Activated CD8-positive, alpha-beta memory T cell treated with anti-CD3 and anti-CD28 coated beads for 48 hours (primary cell): Measurements from ENCODE around the gene VPREB3.
"Not testable (repeated sequence)": the region's sequence is repeated elsewhere in the genome, so short reads cannot be mapped to it uniquely, and the experiment has no call there.

Source experiments
- DNase-seq, 3 experiments: peaks; one replicate each; pipeline ENCODE4 v3.0.0-alpha.2; 2020; ENCODE audit warnings: low read depth in 2 of 3, low spot score in 2 of 3

Gene VPREB3

DNA sequence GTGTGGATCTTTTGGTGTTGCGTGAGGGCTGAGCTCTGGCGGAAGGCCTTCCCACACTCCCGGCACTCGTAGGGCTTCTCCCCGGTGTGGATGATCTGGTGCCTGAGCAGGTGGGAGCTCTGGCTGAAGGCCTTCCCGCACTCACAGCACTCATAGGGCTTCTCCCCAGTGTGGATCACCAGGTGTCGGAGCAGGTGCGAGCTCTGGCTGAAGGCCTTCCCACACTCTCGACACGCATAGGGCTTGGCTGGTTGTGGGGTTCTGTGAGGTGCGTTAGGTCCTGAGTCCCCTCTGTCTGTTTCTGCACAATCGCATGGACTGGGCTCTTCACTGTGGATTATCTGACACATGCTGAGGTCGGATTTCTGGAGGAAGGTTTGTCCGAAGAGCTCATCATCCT, 9.7 kb downstream of the VPREB3 start:
- no peak for DNase-seq

DNA sequence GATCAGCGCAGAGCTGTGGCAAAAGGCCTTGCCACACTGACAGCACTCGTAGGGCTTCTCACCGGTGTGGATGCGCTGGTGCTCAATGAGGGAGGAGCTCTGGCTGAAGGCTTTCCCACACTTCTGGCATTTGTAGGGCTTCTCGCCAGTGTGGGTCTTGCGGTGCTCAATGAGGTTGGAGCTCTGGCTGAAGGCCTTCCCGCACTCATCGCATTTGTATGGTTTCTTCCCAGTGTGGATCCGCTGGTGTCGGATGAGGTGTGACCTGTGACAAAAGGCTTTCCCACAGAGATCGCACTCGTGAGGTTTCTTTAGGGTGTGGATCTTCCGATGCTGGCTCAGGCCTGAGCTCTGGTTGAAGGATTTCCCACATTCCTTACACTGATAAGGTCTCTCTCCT, 10.2 kb downstream of the VPREB3 start:
- no peak for DNase-seq

DNA sequence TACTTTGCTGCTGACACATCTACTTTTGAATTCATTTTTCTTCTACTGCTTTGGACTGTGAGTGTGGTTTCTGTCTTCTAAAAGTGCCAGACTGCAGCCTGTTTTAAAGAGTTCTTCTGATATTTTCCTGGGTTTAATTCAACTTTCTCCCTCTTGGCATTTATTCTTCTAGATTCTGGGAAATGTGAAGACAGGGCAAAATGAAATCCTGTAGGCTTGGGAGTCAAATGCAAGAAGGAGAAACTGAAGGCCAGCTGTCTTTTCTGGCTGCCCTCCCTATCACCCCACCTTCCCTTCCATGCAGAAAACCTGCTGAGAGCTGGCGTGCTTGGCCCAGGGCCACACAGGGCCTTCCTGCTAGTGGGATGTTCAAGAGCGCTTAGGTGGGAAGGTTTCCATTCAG, 10.9 kb downstream of the VPREB3 start:
- DNase-seq = no peak

DNA sequence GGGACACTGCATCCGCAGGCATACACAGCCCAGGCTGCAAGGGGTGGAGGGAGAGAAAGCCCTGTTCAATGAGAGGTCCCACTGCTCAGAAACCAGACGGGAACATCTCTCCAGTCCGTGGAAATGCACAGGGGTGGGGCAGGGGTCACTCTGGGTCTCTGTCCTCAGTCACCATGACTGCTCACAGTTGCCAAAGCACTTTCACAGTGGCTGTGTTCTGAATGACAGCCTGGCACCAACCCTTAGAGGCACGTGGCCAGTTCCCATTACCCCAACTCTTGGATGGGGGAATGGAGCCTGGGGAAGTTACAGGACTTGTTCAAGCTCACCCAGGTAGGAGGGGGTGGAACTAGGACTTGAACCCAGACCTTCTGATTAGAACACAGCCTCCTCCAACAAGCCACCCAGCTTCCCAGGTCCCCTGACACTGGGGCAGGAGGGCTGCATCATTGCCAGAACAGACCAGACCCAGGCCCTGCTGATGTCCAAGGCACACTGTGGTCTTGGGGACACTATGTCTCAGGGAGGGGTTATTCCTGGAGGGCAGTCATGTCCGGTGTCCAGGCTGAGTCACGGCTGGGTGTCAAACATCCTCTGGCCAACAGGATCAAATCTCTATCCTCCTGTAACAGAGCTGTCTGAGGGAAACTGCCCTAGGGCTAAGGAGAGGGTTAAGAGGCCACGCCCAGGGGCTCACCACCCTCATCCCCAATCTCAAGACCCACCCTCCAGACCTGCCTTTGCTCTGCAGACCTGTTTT, 11.5 kb downstream of the VPREB3 start:
- no peak for DNase-seq

DNA sequence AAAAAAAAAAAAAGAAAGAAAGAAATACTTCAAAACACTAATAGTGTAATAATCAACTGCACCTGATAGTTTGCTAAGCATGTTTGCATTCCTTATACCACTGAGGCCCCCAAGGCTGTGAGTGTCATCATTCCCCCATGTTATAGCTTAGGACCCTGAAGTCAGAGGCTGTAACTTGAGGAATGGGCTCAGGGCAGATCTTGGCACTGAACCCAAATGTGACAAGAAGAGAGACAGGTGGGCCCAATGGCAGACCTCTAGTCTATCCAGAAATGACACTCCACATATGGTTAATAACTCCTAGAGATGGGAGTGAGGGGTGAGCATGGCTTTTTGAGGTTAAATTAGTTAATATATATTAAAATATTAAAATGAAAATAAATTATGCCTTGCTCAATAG, 16.5 kb downstream of the VPREB3 start:
- no peak for DNase-seq

DNA sequence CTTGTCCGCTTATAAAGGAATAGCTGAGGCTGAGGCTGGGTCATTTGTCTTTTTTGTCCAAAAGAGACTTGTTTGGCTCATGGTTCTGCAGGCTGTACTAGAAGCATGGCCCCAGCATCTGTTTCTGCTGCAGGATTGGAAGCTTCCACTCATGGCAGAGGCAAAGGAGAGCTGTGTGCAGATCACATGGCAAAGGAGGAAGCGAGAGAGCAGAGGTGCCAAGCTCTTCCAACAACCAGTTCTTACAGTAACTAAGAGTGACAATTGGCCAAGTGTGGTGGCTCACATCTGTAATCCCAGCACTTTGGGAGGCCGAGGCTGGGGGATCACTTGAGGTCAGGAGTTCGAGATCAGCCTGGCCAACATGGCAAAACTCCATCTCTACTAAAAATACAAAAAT, 26.1 kb downstream of the VPREB3 start:
- not testable (repeated sequence) for DNase-seq

DNA sequence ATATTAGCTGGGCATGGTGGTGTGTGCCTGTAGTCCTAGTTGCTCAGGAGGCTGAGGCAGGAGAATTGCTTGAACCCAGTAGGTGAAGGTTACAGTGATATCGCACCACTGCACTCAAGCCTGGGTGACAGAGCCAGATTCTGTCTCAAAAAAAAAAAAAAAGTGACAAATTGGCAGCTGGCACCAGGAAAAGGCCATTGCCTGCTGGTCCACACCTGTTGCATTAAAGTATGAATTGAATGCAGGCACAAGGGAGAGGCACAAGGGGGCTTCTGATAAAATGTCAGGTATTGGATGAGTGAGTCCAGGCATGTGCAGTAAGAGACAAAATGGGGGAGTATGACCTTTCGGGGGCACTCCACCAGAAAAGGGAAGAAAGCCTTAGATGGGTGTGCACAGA, 31.5 kb downstream of the VPREB3 start:
- no peak for DNase-seq

DNA sequence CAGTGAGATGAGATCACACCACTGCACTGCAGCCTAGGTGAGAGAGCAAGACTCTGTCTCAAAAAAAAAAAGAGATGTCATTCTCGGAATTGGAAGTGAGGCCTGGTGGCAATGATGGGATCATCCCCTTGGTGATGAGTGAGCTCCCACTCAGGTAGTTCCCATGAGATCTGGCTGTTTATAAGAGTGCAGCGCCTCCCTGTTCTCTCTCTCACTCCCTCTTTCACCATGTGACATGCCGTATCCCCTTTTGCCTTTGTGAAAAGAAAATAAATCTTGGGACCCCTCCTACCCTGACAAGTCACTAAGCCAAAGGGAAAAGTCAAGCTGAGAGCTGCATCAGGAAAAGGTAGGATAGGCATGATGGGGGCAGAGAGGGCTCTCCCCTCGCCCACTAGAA, 32.1 kb downstream of the VPREB3 start:
- no peak for DNase-seq

DNA sequence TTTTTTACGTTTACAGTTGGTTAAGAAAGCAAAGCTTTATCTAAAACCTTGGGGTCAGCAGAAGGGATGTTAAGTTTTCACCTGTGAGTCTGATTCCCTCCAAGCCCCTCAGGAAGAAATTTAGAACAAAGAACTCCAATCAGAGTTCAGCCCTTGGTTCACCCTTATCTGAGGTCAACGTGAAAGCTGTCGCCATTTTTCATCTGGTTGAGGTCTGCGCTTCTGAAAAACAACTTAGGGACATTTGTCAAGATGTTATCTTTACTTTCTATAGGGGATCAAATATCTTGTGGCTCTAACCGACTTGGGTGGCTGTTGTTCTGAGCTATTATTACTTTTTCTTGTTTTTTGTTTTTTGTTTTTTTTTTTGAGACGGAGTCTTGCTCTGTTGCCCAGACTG, 33.4 kb downstream of the VPREB3 start:
- no peak for DNase-seq

DNA sequence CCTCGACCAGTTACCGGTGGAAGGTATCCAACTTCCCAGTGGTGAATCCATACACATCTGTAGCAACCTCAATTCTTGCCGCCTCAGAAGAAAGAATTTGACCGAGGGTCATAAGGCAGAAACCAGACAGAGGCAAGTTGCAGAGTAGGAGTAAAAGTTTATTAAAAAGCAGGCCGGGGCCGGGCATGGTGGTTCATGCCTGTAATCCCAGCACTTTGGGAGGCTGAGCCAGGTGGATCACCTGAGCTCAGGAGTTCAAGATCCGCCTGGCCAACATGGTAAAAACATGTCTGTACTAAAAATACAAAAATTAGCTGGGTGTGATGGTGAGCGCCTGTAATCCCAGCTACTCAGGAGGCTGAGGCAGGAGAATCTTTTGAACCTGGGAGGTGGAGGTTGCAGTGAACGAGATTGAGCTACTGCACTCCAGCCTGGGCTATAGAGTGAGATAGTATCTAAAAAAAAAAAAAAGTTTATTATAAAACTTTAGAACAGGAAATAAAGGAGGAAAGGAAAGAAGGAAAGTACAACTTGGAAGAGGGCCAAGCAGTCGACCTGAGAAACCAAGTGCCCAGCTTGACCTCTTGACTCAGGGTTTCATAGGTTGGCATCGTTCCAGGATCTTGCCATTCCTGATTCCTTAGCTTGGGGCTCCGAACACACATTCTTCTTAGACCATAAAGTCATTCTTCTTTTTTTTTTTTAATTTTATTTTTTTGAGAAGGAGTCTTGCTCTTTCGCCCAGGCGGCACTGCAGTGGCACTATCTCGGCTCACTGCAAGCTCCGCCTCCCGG, 35.7 kb downstream of the VPREB3 start:
- no peak for DNase-seq

DNA sequence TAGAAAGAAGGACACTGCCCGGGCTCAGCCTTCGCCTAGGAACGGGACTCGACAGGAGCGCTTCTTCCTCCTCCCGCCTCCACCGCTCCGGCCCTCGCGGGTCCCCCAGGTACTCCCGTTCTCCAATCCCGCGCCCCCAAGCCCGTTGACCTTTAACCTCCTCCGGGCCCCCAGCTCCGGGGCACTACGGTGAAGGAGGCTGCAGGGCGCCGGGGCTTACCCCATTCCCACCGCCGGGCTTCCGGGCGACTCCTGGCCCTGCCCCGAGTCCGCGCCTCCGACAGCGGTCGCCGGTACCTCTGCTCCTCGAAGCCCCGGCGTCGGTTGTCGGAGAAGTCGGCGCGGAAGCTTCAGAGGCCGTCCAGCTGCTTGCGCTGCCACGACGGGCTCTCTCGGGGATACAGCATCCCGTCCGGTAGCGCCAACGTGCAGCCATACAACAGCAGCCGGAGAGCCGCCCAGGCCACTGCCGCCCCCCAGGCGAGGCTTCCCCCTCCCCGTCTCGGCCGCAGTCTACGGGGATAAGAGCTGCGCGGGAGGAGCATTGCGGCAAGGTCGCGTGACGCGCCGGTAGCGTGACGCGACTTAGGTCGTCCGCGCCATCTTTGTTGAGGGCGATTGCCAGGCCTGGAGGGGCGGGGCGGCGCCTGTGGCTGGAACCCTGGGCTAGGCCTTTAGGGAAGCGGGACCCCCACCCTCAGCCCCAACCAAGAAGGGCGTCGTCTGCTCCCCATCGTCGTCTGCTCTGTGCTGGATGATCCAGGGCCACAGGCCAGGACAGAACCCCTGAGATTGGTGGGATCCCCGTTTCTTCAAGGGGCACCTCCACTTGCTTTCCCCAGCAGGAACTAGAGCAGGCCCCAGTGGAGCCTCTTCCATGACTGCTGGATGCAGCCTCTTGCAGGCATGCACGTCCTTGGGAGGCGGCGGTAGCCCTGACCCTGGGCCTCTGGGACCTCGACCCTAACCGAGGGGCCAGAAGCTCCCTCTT, 37.1 kb downstream of the VPREB3 start:
- DNase-seq = peak; percentile 56 to 75 (median 66)

DNA sequence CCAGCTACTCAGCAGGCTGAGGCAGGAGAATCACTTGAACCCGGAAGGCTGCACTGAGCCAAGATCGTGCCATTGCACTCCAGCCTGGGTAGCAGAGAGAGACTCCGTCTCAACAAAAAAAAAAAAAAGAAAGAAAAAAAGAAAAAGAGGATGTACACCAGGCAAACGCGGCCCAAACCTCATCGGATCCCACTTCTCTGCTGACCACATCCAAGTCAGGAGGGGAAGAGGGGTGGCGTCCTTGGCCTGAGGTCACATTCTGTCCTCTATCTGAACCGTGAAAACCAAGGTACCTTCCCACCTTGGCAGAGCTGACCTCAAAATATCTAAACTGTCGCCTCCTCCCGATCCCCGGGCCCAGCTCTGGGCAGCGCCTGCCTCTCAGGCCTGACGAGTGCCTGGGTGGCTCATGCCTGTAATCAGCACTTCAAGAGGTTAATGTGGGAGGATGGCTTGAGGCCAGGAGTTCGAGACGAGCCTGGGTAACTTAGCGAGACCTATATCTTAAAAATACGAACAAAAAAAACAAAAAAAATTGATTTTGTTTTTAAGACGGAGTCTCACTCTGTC, 38.3 kb downstream of the VPREB3 start:
- DNase-seq = no peak

DNA sequence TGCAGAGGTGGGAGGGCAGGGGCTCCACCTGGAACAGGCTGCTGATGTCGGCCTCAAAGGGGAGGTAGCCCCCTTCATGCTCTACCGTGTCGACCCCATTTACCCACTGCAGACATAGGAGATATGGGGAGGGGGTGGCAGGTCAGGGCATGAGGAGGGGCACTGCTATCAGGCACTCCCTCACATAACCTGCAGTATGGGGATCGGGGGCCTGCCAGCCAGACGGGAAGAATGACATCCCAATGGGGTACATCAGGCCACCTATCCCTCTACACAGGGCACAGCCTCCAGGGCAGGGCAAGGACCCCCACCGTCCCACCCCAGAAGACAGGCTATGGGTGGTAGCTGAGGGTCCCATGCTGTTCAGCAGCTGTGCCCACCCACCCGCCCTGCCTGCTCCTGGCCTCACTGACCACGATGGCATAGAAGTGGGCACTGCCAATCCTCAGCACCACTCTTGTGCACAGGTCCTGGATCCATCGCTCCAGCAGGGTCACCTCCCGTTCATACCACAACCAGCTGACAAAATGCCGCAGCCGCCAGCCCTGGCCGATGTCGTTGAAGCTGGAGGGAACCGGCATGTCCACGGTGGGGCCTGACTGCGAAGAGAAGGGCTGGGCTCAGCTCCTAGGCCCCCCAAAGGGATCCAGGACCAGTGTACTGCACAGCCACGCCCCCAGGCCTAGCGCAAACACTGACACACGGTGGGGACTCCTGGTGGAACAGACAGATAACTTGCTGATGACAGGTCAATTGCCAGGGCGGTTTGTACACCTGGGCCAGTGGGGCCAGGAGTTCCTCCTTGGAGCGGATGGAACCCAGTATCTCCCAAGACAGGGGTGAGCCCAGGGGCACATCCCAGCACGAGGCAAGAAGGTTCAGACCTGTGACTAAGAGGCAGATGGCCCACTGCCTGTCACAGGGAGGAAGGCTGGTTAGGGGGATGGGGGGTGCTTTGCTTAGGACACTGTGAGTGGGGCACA, 39.3 kb downstream of the VPREB3 start:
- no peak for DNase-seq

DNA sequence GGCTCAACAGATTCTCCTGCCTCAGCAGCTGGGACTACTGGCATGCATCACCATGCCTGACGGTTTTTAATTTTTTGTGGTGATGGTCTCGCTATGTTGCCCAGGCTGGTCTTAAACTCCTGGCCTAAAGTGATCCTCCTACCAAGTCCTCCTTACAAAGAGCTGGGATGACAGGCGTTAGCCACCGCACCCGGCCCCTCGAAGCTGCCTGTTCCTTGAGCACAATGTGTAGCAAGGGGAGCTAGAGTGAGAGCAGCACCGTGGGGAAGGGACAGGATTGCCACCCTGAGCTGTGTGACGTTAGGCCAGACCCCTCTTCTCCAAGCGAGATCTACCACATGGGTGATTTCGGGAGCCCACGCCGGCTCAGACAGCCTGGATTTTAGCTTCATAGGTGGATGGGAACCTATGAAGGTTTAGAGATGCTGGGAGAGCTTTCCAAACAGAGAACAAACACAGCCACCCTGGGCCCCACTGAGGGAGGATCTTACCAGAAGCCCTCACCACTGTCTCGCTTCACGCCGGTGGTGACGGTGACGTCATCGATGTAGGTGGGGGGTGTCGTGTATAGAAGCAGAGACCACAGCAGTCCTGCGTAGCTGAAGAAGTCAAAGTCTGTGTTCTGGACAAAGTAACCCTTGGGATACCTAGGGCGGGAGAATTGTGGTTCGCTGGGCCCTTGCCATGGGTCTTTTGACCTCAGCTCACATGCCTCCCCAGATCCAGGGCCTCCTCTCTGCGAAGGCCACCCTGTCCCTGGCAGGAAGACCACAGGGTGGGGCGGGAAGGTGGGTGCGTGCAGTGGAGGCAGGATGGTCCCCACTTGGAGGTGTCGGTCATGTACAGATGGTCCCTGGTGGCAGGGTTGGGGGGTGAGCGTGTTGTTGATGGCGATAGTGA, 40.3 kb downstream of the VPREB3 start:
- DNase-seq = peak in 1 of 3 experiments; percentile 39

DNA sequence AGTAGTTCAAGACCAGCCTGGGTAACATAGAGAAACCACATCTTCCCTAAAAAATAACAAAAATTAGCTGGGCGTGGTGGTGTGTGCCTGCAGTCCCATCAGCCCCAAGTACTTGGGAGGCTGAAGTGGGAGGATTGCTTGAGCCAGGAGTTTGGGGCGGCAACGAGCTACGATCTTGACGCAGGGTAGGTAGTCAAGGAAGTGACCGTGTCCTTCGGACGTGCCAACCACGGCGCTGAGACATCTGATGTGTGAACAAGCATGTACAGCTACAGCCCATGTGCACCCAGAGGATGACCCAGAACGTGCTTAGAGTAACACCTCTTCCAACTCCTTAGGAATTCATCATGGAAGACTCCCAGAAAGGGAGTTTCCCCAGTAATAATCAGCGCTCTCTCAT, 42.0 kb downstream of the VPREB3 start:
- DNase-seq = no peak

DNA sequence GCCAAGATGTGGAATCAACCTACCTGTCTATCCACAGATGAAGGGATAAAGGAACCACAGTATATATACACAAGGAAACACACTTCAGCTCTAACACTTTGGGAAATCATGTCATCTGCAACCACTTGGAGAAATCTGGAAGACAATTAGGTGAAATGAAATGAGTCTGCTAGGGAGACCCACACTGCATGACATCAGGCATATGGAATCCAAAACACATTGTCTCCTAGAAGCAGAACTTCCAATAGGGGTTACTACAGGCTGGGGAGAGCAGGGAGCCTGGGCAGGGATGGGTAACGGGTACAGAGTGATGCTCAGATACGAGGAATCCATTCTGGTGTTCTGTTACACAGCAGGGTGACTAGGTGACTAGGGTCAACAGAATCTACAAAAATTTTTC, 45.1 kb downstream of the VPREB3 start:
- DNase-seq = no peak

DNA sequence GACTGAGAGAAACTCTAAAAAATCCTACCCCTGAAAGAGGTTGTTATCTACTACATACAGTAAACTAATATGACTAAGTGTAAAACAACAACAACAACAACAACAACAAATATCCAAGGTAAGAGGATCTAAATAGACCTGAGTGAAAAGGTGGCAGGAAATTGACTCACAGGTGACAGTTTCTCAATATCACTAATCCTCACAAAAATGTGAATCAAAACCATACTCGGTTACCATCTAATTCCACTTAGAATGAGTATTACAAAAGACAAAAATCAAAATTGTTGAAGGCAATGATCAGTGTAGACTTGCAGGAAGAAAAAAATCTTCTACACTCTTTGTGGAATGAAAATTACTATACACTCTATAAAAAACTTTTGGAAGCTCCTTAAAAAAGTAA, 46.0 kb downstream of the VPREB3 start:
- DNase-seq = no peak

DNA sequence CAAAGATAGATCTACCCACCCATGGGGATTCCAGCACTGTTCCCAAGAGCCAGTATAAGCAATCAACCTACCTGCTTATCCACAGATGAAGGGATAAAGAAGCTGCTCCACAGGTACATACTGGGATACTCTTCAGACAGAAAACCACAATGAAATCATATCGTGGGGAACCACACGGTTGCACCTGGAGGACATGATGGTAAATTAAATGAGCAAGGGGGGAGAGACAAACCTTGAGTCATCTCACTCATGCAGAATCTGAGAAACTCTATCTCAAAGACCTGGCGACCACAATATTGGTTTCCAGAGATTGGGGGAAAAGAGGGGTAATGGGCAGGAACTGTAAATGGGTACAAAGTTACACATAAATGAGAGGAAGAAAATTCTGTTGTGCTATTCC, 48.9 kb downstream of the VPREB3 start:
- DNase-seq = peak in 1 of 3 experiments; percentile 24

DNA sequence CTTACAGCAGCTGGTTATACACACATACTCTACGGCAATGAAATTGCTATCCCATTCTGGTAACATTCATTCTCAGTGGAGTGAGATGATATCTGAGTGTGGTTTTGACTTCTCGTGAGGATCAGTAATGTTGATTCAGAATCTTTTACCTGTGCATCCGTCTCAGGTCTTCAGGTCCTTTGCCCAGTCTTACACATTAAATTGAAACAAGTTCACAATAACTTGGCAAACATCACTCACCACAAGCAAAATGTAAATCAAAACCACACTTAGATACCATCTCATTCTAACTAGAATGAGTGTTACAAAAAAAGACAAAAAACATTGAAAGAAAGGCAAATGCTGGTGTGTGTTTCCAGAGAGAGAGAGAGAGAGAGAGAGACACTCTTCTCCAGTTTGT, 49.4 kb downstream of the VPREB3 start:
- no peak for DNase-seq
